NOMO-1 treated with DMSO at 0.1 percent for 48 hours (cell line): ENCODE results near the gene TRIM34.
"Not testable (repeated sequence)": the region's sequence is repeated elsewhere in the genome, so short reads cannot be mapped to it uniquely, and the experiment has no call there.

Experiments
- DNase-seq: peaks from one replicate; lab custom pipeline; 2025; ENCODE audit not compliant: unreplicated experiment; lab: John Stamatoyannopoulos, UW

Gene TRIM34

GRCh38 chr11:5620651-5621521 lies 3.9 kb upstream of the TRIM34 start:
- DNase-seq = no peak

GRCh38 chr11:5621580-5621979 lies 3.2 kb upstream of the TRIM34 start:
- no peak for DNase-seq

GRCh38 chr11:5622802-5623201 lies 2.0 kb upstream of the TRIM34 start:
- no peak for DNase-seq

GRCh38 chr11:5625281-5625680 lies 480 bp downstream of the TRIM34 start:
- no peak for DNase-seq

- peak; percentile 25 for DNase-seq
These were observed 1.4 kb downstream of the TRIM34 start for GRCh38 chr11:5626196-5626595.

GRCh38 chr11:5631417-5631816 lies 6.6 kb downstream of the TRIM34 start:
- DNase-seq = no peak

GRCh38 chr11:5631969-5632635 lies 7.3 kb downstream of the TRIM34 start:
- DNase-seq = peak; percentile 68

- no peak for DNase-seq
These were observed 15.2 kb downstream of the TRIM34 start for GRCh38 chr11:5639953-5640352.

GRCh38 chr11:5643585-5643984 lies 18.8 kb downstream of the TRIM34 start:
- DNase-seq = no peak

GRCh38 chr11:5646139-5646538 lies 21.3 kb downstream of the TRIM34 start:
- no peak for DNase-seq

GRCh38 chr11:5655474-5655873 lies 30.7 kb downstream of the TRIM34 start:
- no peak for DNase-seq

- not testable (repeated sequence) for DNase-seq
These were observed 32.2 kb downstream of the TRIM34 start for GRCh38 chr11:5656956-5657355.

- no peak for DNase-seq
These were observed 33.5 kb downstream of the TRIM34 start for GRCh38 chr11:5658318-5658717.

GRCh38 chr11:5663511-5663910 lies 38.7 kb downstream of the TRIM34 start:
- DNase-seq = no peak

- DNase-seq = no peak
These were observed 40.3 kb downstream of the TRIM34 start for GRCh38 chr11:5665051-5665570.

GRCh38 chr11:5665746-5666401 lies 41.1 kb downstream of the TRIM34 start:
- DNase-seq = no peak

- DNase-seq = no peak
These were observed 41.6 kb downstream of the TRIM34 start for GRCh38 chr11:5666402-5666793.

GRCh38 chr11:5671831-5672230 lies 47.0 kb downstream of the TRIM34 start:
- DNase-seq = no peak

GRCh38 chr11:5674391-5674790 lies 49.6 kb downstream of the TRIM34 start:
- no peak for DNase-seq

- no peak for DNase-seq
These were observed 55.0 kb downstream of the TRIM34 start for GRCh38 chr11:5679811-5680210.

GRCh38 chr11:5682890-5683441 lies 58.2 kb downstream of the TRIM34 start:
- not testable (repeated sequence) for DNase-seq
